Measurements from ENCODE around the gene ZNF3.

Gene ZNF3

DNA sequence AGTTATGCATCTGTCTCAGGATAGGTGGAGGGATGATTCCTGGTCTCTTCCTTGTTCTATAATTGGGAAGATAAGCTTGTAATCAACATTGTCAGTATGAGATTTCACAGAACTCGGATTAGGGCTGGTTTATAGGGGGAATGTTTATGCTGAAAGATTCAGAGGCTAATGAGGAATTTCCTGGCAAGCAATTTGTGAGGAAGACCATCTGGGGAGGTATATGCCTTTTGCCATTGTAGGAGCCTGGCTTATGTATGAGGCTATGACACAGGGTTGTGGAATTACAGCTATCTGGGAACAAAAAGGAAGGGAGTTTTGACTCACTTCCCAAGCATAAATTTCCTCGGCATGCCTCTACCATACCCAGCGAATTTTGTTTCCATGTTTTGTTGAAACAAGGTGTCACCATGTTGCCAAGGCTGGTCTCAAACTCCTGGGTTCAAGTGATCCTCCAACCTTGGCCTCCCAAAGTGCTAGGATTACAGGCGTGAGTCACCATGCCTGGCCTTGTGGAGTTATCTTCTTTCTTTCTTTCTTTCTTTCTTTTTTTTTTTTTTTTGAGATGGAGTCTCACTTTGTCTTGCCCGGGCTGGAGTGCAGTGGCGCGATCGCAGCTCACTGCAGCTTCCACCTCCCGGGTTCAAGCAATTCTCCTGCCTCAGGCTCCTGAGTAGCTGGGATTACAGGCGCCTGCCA lies 5.7 kb upstream of the ZNF3 start:
- DNase-seq, result no peak

- DNase-seq, result no peak
Measured at GRCh38 chr7:100085515-100085914, 4.0 kb upstream of the ZNF3 start.

DNA sequence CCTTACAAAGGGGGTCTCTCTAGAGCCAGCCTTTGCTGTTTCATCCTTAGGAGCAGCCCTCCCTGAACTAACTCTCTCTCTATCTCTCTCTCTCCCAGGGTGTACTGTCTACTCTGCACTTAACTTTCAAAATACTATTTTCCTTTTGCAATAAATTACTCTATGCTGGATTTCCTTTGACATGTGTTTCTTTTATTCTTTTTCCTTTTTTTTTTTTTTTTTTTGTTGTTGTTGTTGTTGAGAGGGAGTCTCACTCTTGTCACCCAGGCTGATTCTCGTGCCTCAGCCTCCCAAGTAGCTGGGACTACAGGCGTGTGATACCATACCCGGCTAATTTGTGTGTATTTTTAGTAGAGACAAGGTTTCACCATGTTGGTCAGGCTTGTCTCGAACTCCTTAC lies 1.5 kb upstream of the ZNF3 start:
- DNase-seq, result no peak

DNA sequence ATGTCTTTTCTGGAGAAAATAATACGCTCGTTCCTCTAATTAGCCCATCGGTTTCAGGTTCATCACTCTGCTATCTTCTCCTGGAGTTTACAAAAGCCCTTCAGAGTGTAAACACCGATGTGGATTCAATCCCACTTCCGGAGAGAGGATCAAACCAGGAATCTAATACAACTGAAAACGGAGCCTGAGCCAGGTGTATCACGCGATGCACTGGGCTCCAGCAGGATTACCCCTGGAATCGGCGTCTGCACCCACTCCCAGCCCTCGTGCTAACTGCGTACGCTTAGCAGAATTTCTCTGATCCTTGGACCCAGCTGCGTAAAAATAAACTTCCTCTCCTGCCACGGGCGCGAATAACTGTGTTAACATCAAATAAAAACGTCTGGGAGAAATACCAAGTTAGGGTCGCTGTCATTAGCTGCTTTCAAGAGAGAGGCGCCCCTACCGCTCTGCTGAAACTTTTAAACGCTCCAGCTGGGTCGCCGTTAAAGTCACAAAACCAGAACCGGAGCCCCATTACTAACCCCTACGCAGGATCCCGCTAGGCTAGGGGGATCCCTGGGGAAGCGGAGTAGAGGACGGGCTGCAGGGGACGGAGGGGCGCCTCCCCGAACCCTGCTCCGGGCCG lies 502 bp downstream of the ZNF3 start:
- no peak for DNase-seq

GRCh38 chr7:100079024-100079560 lies 2.4 kb downstream of the ZNF3 start:
- DNase-seq, result no peak

DNA sequence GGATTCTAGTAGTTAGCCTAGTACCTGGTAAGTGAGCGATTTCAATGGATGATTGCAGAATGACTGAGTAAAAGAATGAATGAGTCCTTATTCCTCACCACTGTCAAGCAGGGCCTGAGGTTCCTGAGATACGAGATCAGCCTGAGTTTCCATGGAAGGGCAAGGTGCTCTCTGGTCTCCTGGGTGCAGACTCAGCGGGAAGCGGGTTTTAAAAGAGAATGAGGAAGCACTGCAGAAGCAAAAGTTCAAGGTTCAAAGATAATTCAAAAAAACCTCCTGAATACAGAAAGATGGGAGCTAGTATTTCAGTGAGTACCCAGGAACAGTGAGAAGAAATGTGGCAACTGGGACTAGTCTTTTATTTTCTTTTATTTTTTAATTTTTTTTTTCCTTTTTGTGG lies 4.3 kb downstream of the ZNF3 start:
- DNase-seq, result no peak

GRCh38 chr7:100075418-100075817 lies 6.1 kb downstream of the ZNF3 start:
- DNase-seq, result no peak

DNA sequence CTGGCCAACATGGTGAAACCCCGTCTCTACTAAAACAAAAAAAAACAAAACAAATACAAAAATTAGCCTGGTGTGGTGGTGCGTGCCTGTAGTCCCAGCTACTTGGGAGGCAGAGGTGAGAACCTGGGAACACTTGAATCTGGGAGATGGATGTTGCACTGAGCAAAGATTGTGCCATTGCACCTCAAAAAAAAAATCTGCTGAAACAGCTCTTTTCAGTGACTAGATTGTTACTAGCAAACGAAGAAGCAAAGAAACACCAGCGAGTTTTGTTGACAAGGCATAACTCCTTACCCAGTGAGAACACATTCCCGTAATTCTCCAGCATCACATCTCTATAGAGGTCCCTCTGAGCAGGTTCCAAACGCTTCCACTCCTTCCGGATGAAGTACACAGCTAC lies 6.7 kb downstream of the ZNF3 start:
- no peak for DNase-seq

GRCh38 chr7:100072462-100072861 lies 9.1 kb downstream of the ZNF3 start:
- no peak for DNase-seq

- no peak for DNase-seq
Measured at GRCh38 chr7:100071018-100071723, 10.4 kb downstream of the ZNF3 start.

- DNase-seq, result no peak
Measured at GRCh38 chr7:100069991-100070390, 11.5 kb downstream of the ZNF3 start.

- no peak for DNase-seq
Measured at GRCh38 chr7:100066953-100067352, 14.6 kb downstream of the ZNF3 start.

GRCh38 chr7:100065452-100066186 lies 15.9 kb downstream of the ZNF3 start:
- DNase-seq, result no peak

- DNase-seq, result no peak
Measured at GRCh38 chr7:100064162-100064561, 17.4 kb downstream of the ZNF3 start.

- DNase-seq, result no peak
Measured at GRCh38 chr7:100063376-100063775, 18.1 kb downstream of the ZNF3 start.

- DNase-seq, result no peak
Measured at GRCh38 chr7:100061518-100062193, 19.9 kb downstream of the ZNF3 start.

DNA sequence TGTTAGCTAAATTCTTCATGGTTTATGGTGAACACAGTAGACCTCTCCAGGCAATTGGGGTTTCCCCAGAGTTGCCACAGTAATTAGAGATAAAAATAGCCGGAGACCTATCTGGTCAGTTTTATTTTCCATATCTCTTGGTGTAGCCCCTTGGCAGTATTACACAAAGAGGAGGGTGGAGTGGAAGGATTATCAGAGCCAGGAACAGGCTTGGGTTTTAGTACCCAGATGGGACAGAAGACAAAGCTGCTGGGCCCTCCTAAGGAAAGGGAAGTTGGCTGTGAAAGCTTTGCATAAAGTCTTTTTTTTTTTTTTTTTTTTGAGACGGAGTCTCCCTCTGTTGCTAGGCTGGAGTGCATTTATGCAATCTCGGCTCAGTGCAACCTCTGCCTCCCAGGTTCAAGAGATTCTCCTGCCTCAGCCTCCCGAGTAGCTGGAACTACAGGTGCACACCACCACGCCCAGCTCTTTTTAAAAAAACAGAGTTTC lies 22.2 kb downstream of the ZNF3 start:
- DNase-seq, result no peak

DNA sequence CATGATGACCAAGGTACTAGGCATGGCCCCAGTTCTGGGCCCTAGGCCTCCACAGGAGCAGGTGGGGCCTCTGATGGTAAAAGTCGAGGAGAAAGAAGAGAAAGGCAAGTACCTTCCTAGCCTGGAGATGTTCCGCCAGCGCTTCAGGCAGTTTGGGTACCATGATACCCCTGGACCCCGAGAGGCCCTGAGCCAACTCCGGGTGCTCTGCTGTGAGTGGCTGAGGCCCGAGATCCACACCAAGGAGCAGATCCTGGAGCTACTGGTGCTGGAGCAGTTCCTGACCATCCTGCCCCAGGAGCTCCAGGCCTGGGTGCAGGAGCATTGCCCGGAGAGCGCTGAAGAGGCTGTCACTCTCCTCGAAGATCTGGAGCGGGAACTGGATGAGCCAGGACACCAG lies 24.5 kb downstream of the ZNF3 start:
- no peak for DNase-seq

DNA sequence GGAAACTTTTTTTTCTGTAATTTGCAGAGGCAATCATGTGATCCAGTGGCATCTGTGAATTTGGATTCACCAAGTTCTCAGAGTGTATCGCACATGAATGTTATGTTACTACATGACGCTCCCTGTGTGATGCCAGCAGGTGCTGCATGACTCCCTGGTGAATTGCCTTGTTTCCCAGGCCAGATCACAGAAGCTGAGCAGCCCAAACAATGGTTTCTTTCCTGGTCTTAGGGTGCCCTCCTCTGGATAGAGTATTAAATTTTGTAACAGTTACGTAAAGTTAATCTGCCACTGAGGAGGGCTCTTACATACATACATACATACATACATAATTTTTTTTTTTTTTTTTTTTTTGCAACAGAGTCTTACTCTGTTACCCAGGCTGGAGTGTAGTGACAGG lies 28.3 kb downstream of the ZNF3 start:
- DNase-seq, result no peak

- DNase-seq, result no peak
Measured at GRCh38 chr7:100051611-100052010, 29.9 kb downstream of the ZNF3 start.

GRCh38 chr7:100049441-100050291 lies 31.9 kb downstream of the ZNF3 start, which contains the start of gene ZSCAN21:
Gene ZSCAN21, plus strand, starts transcription at chr7:100049774. Its CDS starts 7,233 bp downstream, at chr7:100057007.
- DNase-seq, result peak; percentile 95
